ENCODE measurements around the gene APOL3. TPM values are rescaled to one million over a fixed set of nuclear protein-coding genes. Genes with fewer than 3 reads are reported as not detected.
"Not testable (repeated sequence)": the region's sequence is repeated elsewhere in the genome, so short reads cannot be mapped to it uniquely, and the experiment has no call there.

APOL3 gene, protein sequence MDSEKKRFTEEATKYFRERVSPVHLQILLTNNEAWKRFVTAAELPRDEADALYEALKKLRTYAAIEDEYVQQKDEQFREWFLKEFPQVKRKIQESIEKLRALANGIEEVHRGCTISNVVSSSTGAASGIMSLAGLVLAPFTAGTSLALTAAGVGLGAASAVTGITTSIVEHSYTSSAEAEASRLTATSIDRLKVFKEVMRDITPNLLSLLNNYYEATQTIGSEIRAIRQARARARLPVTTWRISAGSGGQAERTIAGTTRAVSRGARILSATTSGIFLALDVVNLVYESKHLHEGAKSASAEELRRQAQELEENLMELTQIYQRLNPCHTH
- polyA plus RNA-seq (2011; rRNA removed) (3.7 and 4.2 TPM in 2 replicates), polyA minus RNA-seq (2011; rRNA and poly(A)+ RNA removed) (2.7 and 3.1 TPM in 2 replicates)

DNA sequence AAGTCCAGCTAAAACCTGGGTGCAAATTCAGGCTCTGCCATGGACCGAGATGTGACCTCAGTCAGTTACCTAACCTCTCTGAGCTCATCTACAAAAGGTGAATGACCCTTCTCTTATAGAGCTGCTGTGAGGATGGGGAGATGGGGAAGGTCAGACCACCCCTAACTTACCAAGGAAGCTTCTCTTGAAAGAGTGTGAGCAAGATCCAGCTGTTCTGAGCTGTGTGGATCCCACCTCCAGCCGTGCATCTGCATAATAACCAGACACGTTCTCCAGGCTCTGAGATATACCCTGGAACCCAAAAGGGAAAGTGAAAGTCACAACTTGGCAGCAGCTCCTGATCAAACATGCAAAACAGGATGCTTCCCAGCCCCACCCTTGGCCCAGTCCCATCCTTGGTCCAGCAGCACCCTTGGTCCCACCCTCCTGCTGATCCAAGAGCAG lies at the start of gene APOL3:
TSS of gene APOL3 (minus strand) at position 257 of the 444 bp plus-strand sequence. CDS start 11,700 bp downstream, outside the sequence.
- POLR2A ChIA-PET = interaction anchor here (0.6 kb wide), 1 partner anchor 90 kb away, joined by 3 read pairs; no protein-coding TSS in a partner anchor
- no peak for DNase-seq (ENCODE audit: low read depth, low spot score)

DNA sequence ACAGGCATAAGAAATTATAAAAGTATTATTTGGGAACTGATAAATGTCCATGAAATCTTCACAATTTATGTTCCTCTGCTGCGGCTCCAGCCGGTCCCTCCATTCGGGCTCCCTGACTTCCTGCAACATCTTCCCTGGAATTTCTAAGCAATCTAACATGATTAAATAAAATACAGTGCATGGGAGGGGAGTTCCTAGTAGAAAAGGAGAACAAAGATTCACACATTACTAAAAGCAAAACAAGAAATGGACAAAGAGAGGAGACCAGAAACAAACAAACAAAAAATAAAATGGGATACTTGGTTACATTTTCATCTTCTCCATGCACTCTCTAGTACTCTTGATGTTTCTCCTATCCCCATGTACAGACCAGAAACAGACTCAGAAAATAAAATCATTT lies 49.7 kb upstream of the APOL3 start:
- ChIA-PET CTCF (no interaction called here), POLR2A (no interaction called here)
- no peak for DNase-seq (ENCODE audit: low read depth, low spot score)
- no peak overlapping the region for H3K27ac ChIP-seq (ENCODE audit: low read depth, low read length)
- H3K9me3 ChIP-seq (ENCODE audit: control insufficient read depth, insufficient read depth, low read length) = no peaks in the 10 kb centered on the region
- H3K27me3 ChIP-seq (ENCODE audit: control insufficient read depth, insufficient read depth, low read length) = peaks cover 35% of the 10 kb centered on the region
- TF ChIP-seq, protein P1, sequence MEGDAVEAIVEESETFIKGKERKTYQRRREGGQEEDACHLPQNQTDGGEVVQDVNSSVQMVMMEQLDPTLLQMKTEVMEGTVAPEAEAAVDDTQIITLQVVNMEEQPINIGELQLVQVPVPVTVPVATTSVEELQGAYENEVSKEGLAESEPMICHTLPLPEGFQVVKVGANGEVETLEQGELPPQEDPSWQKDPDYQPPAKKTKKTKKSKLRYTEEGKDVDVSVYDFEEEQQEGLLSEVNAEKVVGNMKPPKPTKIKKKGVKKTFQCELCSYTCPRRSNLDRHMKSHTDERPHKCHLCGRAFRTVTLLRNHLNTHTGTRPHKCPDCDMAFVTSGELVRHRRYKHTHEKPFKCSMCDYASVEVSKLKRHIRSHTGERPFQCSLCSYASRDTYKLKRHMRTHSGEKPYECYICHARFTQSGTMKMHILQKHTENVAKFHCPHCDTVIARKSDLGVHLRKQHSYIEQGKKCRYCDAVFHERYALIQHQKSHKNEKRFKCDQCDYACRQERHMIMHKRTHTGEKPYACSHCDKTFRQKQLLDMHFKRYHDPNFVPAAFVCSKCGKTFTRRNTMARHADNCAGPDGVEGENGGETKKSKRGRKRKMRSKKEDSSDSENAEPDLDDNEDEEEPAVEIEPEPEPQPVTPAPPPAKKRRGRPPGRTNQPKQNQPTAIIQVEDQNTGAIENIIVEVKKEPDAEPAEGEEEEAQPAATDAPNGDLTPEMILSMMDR (IDR thresholded peaks at IDR 0.05; ENCODE audit: low read depth, low read length) = no peak
- no peak overlapping the region for H3K4me3 ChIP-seq (ENCODE audit: low read depth, low read length)

More for the DNA sequence above, at the start of gene APOL3:
- CTCF ChIA-PET = interaction anchor here (0.6 to 1.4 kb wide), 3 partner anchors 16 to 21 kb away, joined by 3 to 5 read pairs (median 3); no protein-coding TSS in a partner anchor
- Histone ChIP-seq H3K27me3 (ENCODE audit: control insufficient read depth, insufficient read depth, low read length) (peaks cover 25% of the 10 kb centered on the region), H3K4me3 (ENCODE audit: low read depth, low read length) (no peak within 1 kb of the TSS), H3K9me3 (ENCODE audit: control insufficient read depth, insufficient read depth, low read length) (no peaks in the 10 kb centered on the region; the same call in 1 of the 2 replicates), H3K27ac (ENCODE audit: low read depth, low read length) (no peak within 1 kb of the TSS)
- TF ChIP-seq, protein P1 (IDR thresholded peaks at IDR 0.05; ENCODE audit: low read depth, low read length) = no peak

DNA sequence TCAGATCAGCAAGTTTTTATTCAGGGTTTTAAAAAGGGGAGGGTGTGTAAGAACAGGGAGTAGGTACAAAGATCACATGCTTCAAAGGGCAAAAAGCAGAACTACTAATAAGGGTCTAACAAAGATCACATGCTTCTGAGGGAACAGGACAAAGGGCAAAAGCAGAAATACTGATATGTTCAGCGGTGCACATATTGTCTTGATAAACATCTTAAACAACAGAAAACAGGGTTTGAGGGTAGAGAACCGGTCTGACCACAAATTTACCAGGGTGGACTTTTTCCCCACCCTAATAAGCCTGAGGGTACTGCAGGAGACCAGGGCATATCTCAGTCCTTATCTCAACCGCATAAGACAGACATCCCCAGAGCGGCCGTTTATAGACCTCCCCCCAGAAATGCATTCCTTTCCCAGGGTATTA lies 48.9 kb upstream of the APOL3 start:
- DNase-seq (ENCODE audit: low read depth, low spot score); POLR2A ChIA-PET; CTCF ChIA-PET; H3K9me3 ChIP-seq (ENCODE audit: control insufficient read depth, insufficient read depth, low read length); H3K27ac ChIP-seq (ENCODE audit: low read depth, low read length); H3K4me3 ChIP-seq (ENCODE audit: low read depth, low read length): not testable (repeated sequence)
- peaks cover 30% of the 10 kb centered on the region for H3K27me3 ChIP-seq (ENCODE audit: control insufficient read depth, insufficient read depth, low read length)

DNA sequence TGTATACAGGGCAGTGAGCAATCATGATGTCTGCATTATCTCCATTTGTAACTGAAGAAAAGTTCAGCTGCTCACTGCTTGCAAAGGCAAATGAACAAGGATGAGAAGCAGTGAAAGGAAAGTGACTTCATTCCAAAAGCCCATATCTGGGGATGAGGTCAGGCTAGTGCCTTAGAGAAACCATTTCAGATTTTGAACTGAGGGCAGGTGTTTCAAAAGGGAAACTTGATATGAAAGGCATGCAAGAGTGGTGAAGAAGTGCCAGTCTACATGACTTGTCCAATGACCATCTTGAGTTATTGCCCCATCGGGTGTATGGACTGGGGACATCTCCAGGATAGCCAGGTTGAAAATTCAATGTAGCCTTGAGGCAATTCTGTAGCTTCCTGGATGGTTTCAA lies 48.4 kb upstream of the APOL3 start:
- POLR2A ChIA-PET = no interaction called here
- no peak for DNase-seq (ENCODE audit: low read depth, low spot score)
- H3K4me3 ChIP-seq (ENCODE audit: low read depth, low read length) = no peak overlapping the region

DNA sequence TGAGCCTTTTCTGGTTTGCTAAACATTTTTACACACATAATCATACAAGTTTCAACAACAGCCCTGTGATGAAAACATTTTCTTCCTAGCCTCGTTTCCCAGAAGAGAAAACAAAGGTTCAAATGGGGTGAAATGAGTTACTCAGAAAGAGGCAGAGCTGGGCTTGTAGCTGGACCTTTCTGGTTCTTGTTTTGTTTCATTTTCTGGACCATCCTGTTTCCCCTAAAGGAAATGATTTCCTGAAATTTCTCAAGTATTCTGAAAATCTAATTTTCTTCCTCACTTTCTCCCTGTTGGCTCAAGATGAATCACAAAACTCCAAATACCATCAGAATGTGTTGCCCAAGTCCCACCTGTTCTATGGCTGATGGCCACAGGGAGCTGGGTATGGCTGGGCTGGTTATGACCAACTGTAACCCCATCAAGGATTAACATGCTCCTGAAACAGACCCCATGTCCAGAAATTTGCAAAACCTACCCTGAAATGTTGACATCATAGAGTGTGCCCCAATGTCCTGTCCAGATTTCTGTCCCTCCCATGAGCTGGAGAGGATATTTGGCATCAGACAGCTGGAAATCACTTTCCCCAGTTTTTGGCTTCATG lies 47.7 kb upstream of the APOL3 start:
- ChIA-PET CTCF (no interaction called here), POLR2A (no interaction called here)
- DNase-seq (ENCODE audit: low read depth, low spot score) = no peak
- TF ChIP-seq, protein P1 (IDR thresholded peaks at IDR 0.05; ENCODE audit: low read depth, low read length) = no peak
- Histone ChIP-seq H3K4me3 (ENCODE audit: low read depth, low read length) (no peak overlapping the region), H3K27me3 (ENCODE audit: control insufficient read depth, insufficient read depth, low read length) (peaks cover 19% of the 10 kb centered on the region), H3K9me3 (ENCODE audit: control insufficient read depth, insufficient read depth, low read length) (no peaks in the 10 kb centered on the region), H3K27ac (ENCODE audit: low read depth, low read length) (no peak overlapping the region)

More for the DNA sequence above, 48.4 kb upstream of the APOL3 start:
- Histone ChIP-seq H3K27me3 (ENCODE audit: control insufficient read depth, insufficient read depth, low read length) (peaks cover 24% of the 10 kb centered on the region), H3K9me3 (ENCODE audit: control insufficient read depth, insufficient read depth, low read length) (no peaks in the 10 kb centered on the region), H3K27ac (ENCODE audit: low read depth, low read length) (no peak overlapping the region)
- CTCF ChIA-PET = no interaction called here
- TF ChIP-seq, protein P1 (IDR thresholded peaks at IDR 0.05; ENCODE audit: low read depth, low read length) = no peak
